GM18507 (cell line): ENCODE measurements around the gene LAMA2.

ENCODE experiments used
- DNase-seq: peaks from one replicate; pipeline ENCODE4 v3.0.0; 2011; ENCODE audit warnings: low read depth; ENCODE audit not compliant: insufficient read length; ENCODE audit errors: extremely low spot score
- FAIRE-seq: peaks from 2 replicates; lab custom pipeline; 2011; peaks lifted over from hg19 to GRCh38; lab: Jason Lieb, UNC

Gene LAMA2

DNA sequence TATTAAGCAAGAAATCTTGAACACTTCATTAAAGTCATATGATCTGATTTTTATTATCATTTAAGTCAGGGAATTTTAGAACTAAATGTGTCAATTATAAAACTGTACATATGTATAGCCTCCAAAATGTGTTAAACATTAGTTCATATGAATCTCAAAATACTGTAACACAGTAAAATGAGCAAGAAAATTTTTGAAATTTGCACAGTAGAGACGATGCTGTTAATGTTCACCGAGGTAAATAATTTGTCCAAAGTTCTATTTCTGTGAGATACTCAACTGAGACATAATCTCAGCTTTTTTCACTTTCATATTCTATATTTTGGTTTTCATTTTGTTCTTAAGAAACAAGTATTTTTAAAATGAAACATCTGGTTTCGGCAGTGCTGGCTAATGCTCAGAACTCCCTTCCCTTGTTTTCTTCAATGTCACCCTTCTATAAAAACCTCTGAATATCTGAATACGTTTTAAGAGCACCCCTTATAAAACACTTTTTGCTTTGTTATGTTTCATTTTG is 353.1 kb downstream of the LAMA2 start:
- FAIRE-seq: peak; percentile 60
- DNase-seq: no peak

DNA sequence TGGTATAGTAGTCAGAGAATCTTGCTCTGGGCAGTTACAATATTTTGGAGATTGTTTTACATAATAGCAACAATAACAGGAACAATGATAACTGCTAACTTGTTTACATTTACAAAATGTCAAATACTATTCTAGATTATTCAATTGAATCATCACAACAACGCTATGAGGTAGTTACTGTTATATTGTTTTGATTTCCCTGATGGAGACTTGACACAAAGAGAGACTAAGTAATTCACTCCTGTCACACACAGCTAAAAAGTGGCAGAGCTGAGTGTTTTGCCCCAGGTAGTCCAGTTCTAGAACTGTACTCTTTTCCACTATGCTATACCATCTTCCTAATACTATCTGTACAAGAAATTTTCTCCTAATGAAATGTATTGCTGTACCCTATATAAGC is 356.1 kb downstream of the LAMA2 start:
- no peak for DNase-seq
- no peak for FAIRE-seq

DNA sequence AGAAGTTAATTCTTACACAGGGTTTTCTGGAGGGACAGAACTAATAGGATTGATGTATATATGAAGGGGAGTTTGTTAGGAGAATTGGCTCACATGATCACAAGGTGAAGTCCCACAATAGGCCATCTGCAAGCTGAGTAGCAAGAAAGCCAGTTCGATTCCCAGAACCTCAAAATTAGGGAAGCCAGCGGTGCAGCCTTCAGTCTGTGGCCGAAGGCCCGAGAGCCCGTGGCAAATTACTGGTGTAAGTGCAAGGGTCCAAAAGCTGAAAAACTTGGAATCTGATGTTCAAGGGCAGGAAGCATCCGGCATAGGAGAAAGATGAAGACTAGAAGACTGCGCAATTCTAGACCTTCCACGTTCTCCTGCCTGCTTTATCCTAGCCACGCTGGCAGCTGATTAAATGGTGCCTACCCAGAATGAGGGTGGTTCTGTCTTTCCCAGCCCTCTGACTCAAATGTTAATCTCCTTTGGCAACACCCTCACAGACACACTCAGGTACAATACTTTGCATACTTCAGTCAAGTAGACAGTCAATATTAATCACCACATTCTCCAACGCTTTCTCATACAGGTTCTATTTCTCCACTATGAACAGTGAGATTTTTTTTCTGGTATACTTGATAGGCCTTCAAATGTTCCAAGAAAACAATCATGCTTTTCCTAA is 357.0 kb downstream of the LAMA2 start:
- DNase-seq: no peak

DNA sequence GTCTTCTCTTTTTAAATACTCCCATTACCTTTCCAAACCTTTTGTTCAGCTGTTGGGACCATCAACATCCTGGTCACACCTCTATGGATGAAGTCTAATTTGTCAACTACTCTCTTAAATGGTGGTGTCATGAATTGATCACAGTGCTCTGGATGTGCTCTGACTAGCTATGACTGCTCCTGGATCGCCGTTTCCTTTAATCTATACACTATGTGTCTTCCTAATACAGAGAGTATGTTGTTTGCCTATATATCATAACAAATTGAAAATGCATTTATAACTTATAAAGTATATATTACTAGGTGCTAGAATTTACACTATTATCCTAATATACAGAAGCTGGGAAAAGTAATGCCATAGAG is 357.5 kb downstream of the LAMA2 start:
- DNase-seq (no peak), FAIRE-seq (no peak)

More for the DNA sequence above, 357.0 kb downstream of the LAMA2 start:
- no peak for FAIRE-seq

DNA sequence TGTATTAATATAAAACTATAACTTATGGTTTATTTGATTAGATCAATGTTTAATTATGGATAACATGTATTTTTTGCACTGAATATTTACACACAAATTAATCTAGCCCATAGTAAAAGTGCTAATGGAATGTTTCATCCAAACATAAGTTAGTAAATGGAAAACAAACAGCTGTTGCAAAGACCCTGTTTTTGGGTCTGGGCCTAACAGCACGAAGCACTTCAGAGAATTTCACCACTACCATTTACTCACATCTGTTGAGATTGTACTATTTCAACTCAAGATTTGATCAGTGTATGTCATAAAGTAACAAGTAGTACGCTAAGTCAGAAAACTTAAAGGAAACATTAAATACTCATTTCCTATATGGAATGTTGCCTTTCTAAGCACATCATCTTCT is 359.6 kb downstream of the LAMA2 start:
- DNase-seq: no peak
- no peak for FAIRE-seq

DNA sequence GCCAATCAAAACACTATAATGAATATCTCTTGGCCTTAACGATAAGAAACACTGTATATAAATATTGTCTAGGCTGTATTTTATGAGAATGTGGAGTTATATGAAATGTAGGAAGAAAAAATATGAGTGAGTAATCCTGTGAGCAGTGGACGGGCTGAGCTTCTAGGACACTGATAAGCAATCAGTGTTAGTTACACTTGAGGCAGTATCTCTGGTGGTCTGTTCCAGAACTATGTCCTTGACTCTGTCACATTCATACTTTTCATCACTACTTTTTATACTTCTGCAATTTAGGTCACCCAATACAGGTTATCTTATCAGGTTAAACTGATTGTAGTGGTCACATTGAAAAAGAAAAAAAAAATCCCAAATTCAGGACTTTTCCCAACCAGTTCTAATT is 360.4 kb downstream of the LAMA2 start:
- DNase-seq: no peak

DNA sequence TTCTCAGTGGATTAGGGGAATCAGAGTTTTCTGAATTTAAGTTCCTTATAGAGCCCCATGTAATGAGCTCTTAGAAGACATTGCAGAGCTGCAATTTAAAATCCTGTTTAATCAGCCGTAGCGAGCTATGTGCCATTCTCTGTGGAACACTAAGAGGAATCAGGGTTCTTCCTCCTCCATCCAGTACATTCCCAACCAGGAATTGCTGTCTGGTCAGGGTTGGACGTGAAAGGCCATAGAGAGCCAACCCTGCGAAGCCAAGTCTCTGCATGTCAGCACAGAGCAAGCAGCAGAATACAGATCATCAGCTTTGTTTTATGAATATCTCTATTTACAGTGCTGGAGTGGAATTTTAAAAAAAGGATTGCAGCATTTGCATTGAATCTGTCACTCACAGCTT is 366.0 kb downstream of the LAMA2 start:
- DNase-seq: no peak
- no peak for FAIRE-seq

More for the DNA sequence above, 360.4 kb downstream of the LAMA2 start:
- FAIRE-seq: no peak

DNA sequence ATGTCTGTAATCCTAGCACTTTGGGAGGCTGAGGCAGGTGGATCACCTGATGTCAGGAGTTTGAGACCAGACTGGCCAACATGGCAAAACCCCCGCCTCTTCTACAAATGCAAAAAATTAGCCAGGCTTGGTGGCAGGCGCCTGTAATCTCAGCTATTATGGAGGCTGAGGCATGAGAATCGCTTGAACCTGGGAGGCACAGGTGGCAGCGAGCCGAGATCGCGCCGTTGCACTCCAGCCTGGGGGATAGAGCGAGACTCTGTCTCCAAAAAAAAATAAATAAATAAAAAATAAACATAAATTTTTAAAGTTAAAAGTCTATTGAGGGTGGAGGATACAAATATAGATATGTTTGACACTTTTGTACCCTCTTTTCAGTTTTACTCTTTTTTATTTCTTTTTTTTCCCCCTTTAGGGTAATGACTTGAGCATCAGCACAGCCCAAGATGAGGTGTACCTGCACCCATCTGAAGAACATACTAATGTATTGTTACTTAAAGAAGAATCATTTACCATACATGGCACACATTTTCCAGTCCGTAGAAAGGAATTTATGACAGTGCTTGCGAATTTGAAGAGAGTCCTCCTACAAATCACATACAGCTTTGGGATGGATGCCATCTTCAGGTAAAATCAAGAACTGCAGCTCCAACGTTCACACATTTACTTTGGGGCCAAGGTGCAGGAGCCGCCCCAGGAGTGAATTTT is 368.9 kb downstream of the LAMA2 start:
- DNase-seq (no peak), FAIRE-seq (peak; percentile 79)

DNA sequence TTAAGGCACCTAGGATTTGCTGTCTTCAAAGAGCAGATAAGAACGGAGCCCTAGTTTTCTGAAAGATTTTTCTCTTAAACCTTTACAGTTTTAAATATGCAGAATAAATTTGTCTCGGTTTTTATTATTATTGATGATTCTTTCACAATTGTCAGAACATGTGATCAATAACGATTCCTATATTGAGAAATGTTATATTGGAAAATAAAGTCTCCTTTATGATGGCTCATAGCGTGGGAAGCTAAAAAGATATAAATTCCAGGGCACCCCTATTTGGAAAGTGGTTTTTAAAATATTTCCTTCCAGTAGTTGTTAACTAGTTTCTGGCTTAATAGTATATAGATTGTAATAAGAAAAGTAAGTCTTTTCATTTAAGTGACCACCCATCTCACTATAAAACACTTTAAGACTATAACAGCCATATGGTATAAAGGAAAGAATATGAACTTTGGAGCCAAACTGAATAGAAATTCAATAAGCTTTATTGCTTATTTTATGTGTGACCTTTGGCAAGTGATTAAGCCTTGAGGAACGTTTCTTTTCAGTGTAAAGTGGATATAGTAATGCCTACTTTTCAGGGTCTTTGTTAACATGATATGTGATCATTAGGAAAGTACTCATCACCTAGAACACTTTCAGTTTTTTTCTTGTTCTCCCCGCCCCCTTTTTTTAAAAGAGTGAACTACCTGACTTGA is 369.6 kb downstream of the LAMA2 start:
- no peak for FAIRE-seq
- DNase-seq: no peak

DNA sequence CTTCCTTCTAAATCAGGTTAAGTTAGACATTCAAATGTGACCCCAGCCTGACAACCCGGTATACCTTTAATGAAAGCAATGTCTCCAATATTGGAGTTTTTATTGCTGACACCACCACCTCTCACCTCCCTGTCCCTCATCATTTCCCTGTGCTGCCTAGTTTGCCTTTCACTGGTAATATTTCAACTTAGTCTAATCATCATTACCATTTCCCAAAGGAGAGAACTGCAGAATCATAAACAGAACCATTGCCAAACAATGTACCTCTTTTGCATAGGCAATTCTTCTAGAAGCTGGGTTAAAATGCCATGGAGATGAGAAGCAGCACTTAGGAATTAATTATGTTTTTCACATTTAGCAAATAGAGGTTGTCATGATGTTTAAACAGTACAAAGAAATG is 370.3 kb downstream of the LAMA2 start:
- DNase-seq (no peak), FAIRE-seq (no peak)

DNA sequence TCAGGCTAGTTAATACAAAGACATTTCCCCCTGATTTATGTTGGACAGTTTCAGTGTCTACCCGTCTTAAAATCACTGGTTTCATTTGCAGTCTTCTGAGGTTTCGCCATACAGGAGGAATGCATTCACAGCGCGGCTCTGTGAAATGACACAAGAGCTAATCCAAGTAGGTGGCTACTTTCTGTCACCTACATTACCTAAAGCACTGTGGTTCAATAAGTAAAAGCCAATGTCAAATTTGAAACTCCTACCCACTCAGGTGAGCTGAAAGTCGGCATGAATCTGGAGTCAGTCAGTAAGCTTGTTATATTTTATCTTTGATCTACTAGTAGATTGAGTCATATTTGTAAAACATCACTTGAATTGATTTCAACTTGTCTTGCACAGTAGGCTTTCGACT is 370.8 kb downstream of the LAMA2 start:
- FAIRE-seq: no peak
- no peak for DNase-seq

DNA sequence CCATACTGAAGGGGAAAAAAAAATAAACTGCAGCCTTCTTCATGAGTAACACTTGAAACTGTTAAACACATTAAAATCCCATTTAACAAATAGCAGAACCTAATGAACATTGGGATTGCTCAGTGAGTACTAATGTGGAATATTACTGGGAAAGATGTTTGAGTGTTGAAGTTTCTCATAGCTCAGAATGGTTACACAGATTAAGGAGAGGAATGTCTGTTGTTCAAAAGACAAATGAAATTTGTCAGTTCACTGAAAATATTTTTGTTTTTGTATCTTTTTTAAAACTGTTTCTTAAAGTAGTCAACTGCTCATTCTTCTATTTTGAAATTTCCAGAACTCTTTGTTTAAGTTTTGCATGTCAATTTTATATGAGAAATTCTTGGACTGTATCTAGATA is 374.3 kb downstream of the LAMA2 start:
- no peak for FAIRE-seq

DNA sequence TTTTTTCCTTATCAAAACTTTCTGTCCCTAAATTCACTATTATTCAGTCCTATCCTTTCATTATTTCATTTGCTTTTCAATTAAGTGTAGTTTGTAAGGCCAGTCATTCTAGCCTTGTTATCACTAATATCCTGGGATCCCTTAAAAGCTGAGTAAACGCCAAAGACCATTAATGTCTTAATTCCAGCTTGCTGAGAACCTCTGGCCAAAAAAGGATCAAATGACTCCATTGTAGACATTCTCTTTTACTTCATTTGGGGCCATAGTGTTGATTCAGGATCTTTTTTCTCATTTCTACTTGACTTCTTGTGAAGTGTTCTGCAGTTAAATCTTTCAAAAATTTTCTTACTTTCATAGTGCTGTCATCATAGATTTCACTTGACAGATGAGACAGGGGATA is 379.7 kb downstream of the LAMA2 start:
- FAIRE-seq (no peak), DNase-seq (no peak)

More for the DNA sequence above, 374.3 kb downstream of the LAMA2 start:
- no peak for DNase-seq

DNA sequence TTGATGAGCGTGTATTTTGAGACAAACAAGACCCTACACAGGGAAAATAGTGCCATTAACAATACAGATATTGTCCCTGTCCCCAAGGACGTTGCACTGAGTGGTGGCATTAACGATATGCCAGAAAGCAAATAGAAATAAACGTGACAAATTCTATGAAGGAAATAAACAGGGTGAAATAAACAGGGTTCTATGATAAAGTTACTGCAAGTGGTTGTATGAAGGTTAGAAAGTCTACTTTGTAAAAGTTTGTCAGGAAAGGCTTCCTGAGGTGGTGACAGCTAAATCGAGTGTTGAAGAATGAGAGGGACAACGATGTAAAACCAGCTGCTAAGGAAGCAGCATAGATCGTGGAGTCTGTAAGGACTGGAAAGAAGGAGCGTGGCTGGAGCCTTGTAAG is 380.2 kb downstream of the LAMA2 start:
- FAIRE-seq: no peak
- DNase-seq: no peak

DNA sequence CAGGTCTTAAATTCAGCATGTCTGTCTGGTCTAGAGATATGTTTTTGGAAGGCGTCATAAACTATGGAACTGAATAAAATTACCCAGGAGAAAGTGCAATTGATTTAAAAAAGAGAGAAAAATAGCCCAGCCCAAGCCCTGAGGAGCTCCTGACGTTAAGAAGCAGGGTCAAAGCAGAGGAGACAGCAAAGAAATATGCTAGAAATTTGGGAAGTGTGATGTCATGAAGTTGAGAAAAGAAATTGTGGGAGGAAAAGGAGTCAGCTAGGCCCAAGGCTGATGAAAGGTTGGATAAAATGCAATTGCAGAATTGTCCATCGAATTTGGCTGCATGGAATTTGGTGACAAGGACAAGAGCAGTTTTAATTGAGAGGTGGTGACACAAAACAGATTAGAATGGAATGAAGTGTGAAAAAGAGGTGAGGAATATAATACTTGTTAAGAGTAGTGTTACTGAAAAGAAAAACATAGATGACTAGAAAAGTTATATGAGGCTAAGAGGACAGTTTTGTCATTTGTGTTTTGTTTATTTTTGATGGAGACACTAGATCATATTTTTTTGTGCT is 381.6 kb downstream of the LAMA2 start:
- DNase-seq: no peak
- no peak for FAIRE-seq

DNA sequence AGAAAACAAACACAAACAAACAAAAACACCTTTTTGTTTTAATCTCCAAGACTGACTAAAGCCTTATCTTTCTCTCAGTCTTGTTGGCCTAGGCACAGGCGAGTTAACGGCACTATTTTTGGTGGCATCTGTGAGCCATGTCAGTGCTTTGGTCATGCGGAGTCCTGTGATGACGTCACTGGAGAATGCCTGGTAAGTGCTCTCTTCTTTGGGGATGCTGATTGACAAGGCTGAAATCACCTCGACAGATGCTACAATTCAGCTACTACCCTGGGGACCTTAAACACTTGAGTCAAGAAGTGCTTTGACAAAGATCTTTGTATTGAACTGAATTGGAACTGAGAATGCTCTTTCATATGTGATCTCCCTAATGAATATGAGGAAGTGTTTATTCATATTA is 384.1 kb downstream of the LAMA2 start:
- no peak for DNase-seq
- FAIRE-seq: no peak

DNA sequence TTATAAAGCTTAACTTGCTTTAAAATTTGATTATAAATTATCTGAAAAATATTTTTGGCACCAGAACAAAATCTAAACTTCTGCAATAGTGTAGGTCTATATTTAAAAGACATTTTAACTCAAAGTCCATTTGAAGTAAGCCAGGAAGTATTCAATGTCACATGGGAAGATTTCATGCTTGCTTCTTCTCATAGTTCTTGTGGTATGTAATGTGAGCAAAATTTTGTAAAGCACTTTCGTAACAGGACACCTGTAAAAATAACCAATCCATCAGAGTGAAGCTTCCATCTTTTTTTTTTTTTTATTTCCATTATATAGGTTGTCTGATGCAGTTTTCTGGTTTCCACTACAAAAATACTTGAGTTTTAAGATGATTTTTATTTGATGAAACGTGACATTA is 386.1 kb downstream of the LAMA2 start:
- DNase-seq: no peak
- FAIRE-seq: no peak

DNA sequence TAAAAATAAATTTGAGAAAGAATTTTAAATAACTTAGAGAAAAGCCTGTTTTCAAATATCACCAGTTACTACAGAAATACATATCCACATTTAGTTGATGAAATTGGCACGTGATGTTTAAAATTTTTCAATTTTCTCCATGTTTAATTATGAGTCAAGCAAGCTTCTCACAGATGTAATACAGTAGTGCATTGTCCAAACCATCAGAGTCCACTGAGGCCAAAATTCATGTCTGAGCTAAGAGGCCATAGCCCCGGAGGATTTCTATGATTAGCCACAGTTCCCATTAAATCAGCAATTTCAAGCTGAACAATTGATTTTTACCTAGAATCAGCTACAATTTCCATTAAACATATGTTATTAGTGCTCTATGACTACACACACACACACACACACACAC is 387.0 kb downstream of the LAMA2 start:
- DNase-seq: no peak
- no peak for FAIRE-seq

DNA sequence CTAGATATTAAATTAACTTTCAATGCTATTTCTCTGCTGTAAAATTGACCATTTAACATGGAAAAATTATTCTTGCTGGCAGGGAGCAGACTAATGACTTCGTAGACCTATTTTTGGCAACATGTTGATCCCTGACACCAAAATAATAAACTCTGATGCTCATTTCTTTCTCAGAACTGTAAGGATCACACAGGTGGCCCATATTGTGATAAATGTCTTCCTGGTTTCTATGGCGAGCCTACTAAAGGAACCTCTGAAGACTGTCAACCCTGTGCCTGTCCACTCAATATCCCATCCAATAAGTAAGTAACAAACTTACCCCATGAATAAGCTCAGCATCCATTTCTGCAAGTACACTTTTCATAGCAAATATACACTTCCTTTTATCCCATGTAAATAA is 387.5 kb downstream of the LAMA2 start:
- no peak for FAIRE-seq
- DNase-seq: no peak

DNA sequence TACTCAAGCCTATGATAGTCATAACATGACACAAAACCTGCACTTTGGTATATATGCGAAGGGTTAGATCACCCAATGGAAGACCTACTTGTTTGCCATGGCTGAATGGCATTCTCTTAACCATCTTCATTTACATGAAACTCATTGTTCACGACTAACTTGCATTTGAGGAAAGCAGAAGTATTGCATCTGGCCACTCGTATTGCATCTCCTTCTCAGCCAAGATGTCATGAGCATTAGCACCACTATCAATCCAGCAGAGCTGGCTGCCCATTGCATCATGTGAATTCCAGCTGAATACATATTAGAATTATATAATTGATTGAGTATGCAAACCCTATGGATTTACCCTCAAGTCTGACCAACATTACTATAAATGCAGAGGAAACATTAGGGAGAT is 390.2 kb downstream of the LAMA2 start:
- no peak for DNase-seq
- no peak for FAIRE-seq
